Measurements from ENCODE around the gene C22orf23. TPM values are rescaled to one million over a fixed set of nuclear protein-coding genes. Genes with fewer than 3 reads are reported as not detected.

C22orf23 gene
- total and polyA plus RNA-seq, 2 donors (not counting 1 experiment from before 2014, with no cell fraction given): not detected

GRCh38 chr22:37986371-37986770 is 33.0 kb upstream of the C22orf23 start:
- CTCF ChIA-PET: interaction anchor here (0.5 kb wide), 1 partner anchor 777 kb away, joined by 3 read pairs; no protein-coding TSS in a partner anchor
- no peaks in the 10 kb centered on the region for H3K4me1 ChIP-seq (ENCODE audit: control insufficient read depth in 2 of 2, insufficient read depth in 2 of 2, low read length in 2 of 2)
- intact Hi-C loops (cut with micrococcal nuclease): no loop called here

More at GRCh38 chr22:37986371-37986770, 33.0 kb upstream of the C22orf23 start:
- DNase-seq: no peak
- Histone ChIP-seq H3K9me3 (ENCODE audit: control extremely low read depth in 1 of 3, control insufficient read depth in 2 of 3, insufficient read depth in 1 of 3, low read length in 2 of 3) (no peaks in the 10 kb centered on the region), H3K27me3 (replicated peaks in 1 of 4; ENCODE audit: control extremely low read depth in 1 of 4, control insufficient read depth in 3 of 4, insufficient read depth in 4 of 4, low read length in 3 of 4) (no peaks in the 10 kb centered on the region), H2AFZ (ENCODE audit: insufficient read depth, low read depth, low read length, poor library complexity, severe bottlenecking) (no peak overlapping the region), H3K36me3 (replicated peaks in 1 of 2; ENCODE audit: control extremely low read depth in 1 of 2, control insufficient read depth in 1 of 2, extremely low read depth in 1 of 2, insufficient read depth in 2 of 2, low read length in 1 of 2) (no peaks in the 10 kb centered on the region), H3K4me2 (replicated peaks; ENCODE audit: low read depth, low read length, poor library complexity, severe bottlenecking) (no peak overlapping the region), H3K79me2 (ENCODE audit: control insufficient read depth, insufficient read depth, low read length) (no peaks in the 10 kb centered on the region), H3K27ac (ENCODE audit: low read length in 2 of 2) (no peak overlapping the region), H4K20me1 (ENCODE audit: control insufficient read depth, insufficient read depth, low read length, poor library complexity, severe bottlenecking) (no peaks in the 10 kb centered on the region), H3K9ac (ENCODE audit: low read length) (no peak overlapping the region), H3K4me3 (ENCODE audit: control extremely low read depth in 1 of 5, extremely low read depth in 1 of 5, insufficient read depth in 1 of 5, low read depth in 2 of 5, low read length in 4 of 5) (no peak overlapping the region)
- POLR2A ChIA-PET: interaction anchor here (0.7 kb wide), 1 partner anchor 1893 kb away, joined by 6 read pairs; no protein-coding TSS in a partner anchor
- WGBS (ENCODE audit: insufficient coverage): 73% methylated on average over 3 of the region's 7 CpGs
- H3K9me3 Mint-ChIP-seq (ENCODE audit: insufficient read depth): no peaks in the 10 kb centered on the region
- ATAC-seq (ENCODE audit: low read depth): no peak
- no peak overlapping the region for H3K27ac Mint-ChIP-seq
- TF ChIP-seq EZH2 (IDR thresholded peaks at IDR 0.05; ENCODE audit: borderline replicate concordance, insufficient read depth, low read depth, low read length, poor library complexity, severe bottlenecking) (no peak), CTCF (IDR thresholded peaks at IDR 0.05) (no peak)
- H3K4me1 Mint-ChIP-seq: no peaks in the 10 kb centered on the region
- no peak overlapping the region for H3K4me3 Mint-ChIP-seq
- no peaks in the 10 kb centered on the region for H3K27me3 Mint-ChIP-seq

Data from B cell (primary cell).